ENCODE data around the gene TNC.

Gene TNC

GRCh38 chr9:115146581-115147021 lies 28.6 kb upstream of the TNC start:
- H3K4me3 ChIP-seq (replicated peaks; ENCODE audit: low read depth, low read length): no peak overlapping the region
- TF ChIP-seq CTCF (IDR thresholded peaks at IDR 0.05; ENCODE audit: low read length, missing control alignments): no peak
- DNase-seq (ENCODE audit: low read depth): peak; percentile 77

- TF ChIP-seq CTCF (IDR thresholded peaks at IDR 0.05; ENCODE audit: low read length, missing control alignments): no peak
- H3K4me3 ChIP-seq (replicated peaks; ENCODE audit: low read depth, low read length): no peak overlapping the region
- DNase-seq (ENCODE audit: low read depth): no peak
Observed at GRCh38 chr9:115144706-115145105, 26.7 kb upstream of the TNC start.

- H3K4me3 ChIP-seq (replicated peaks; ENCODE audit: low read depth, low read length): no peak overlapping the region
- no peak for TF ChIP-seq CTCF (IDR thresholded peaks at IDR 0.05; ENCODE audit: low read length, missing control alignments)
- DNase-seq (ENCODE audit: low read depth): no peak
Observed at GRCh38 chr9:115143689-115144088, 25.7 kb upstream of the TNC start.

- TF ChIP-seq CTCF (IDR thresholded peaks at IDR 0.05; ENCODE audit: low read length, missing control alignments): no peak
- no peak overlapping the region for H3K4me3 ChIP-seq (replicated peaks; ENCODE audit: low read depth, low read length)
- DNase-seq (ENCODE audit: low read depth): no peak
Observed at GRCh38 chr9:115142517-115143270, 24.7 kb upstream of the TNC start.

- no peak overlapping the region for H3K4me3 ChIP-seq (replicated peaks; ENCODE audit: low read depth, low read length)
- DNase-seq (ENCODE audit: low read depth): no peak
- TF ChIP-seq CTCF (IDR thresholded peaks at IDR 0.05; ENCODE audit: low read length, missing control alignments): no peak
Observed at GRCh38 chr9:115142090-115142489, 24.1 kb upstream of the TNC start.

- TF ChIP-seq CTCF (IDR thresholded peaks at IDR 0.05; ENCODE audit: low read length, missing control alignments): no peak
- H3K4me3 ChIP-seq (replicated peaks; ENCODE audit: low read depth, low read length): no peak overlapping the region
- DNase-seq (ENCODE audit: low read depth): no peak
Observed at GRCh38 chr9:115141612-115142011, 23.7 kb upstream of the TNC start.

- TF ChIP-seq CTCF (IDR thresholded peaks at IDR 0.05; ENCODE audit: low read length, missing control alignments): no peak
- peak; percentile 43 for DNase-seq (ENCODE audit: low read depth)
- H3K4me3 ChIP-seq (replicated peaks; ENCODE audit: low read depth, low read length): no peak overlapping the region
Observed at GRCh38 chr9:115138151-115138550, 20.2 kb upstream of the TNC start.

All from fibroblast of pulmonary artery (primary cell).